ENCODE data around the gene BTBD17. TPM values are rescaled to one million over a fixed set of nuclear protein-coding genes. Genes with fewer than 3 reads are reported as not detected.

The BTBD17 gene
- total and polyA plus RNA-seq, 10 of the 15 experiments (the other 5 are each of a cell fraction or from before 2014, with no cell fraction given) = not detected

GRCh38 chr17:74368341-74369081 is 6.8 kb upstream of the BTBD17 start:
- no peak overlapping the region for H2AFZ ChIP-seq (ENCODE audit: control insufficient read depth, low read depth, low read length)
- BruUV-seq (replicated peaks) = no TSS peak
- in situ Hi-C loops (cut with MboI) (no loop called here), intact Hi-C loops (cut with micrococcal nuclease; ENCODE audit: unreplicated experiment) (loop anchor here (1.0 to 2.0 kb wide), 4 partner anchors 88 to 234 kb away; no protein-coding TSS in a partner anchor)
- H3K36me3 ChIP-seq (ENCODE audit: control insufficient read depth in 2 of 2, insufficient read depth in 2 of 2, low read length in 1 of 2) = no peaks in the 10 kb centered on the region
- POLR2A ChIA-PET = interaction anchor here (0.6 to 1.2 kb wide), 3 partner anchors 38 to 342 kb away, joined by 3 read pairs; no protein-coding TSS in a partner anchor
- H3K9me3 ChIP-seq (replicated peaks; ENCODE audit: control insufficient read depth, insufficient read depth, low read length) = no peaks in the 10 kb centered on the region
- CTCF ChIA-PET = interaction anchor here (0.5 to 6.9 kb wide), 54 partner anchors 9 to 370 kb away, joined by 3 to 114 read pairs (median 4); partner anchors contain the start of genes CD300A and CD300LB
- TF ChIP-seq USF2 (IDR thresholded peaks at IDR 0.05; ENCODE audit: borderline replicate concordance, low read depth, low read length) (no peak), RAD21 (IDR thresholded peaks at IDR 0.05; ENCODE audit: insufficient read depth, low read depth, low read length) (peak; percentile 73), CHD2 (IDR thresholded peaks at IDR 0.05; ENCODE audit: borderline replicate concordance, low read depth, low read length) (0 out of 2 replicates have a peak, but pooled peaks have one; percentile 44), EZH2 (IDR thresholded peaks at IDR 0.05; ENCODE audit: borderline replicate concordance, control insufficient read depth, low read depth, low read length) (no peak), IKZF2 (IDR thresholded peaks at IDR 0.05) (0 out of 4 replicates have a peak, but pooled peaks of 1 of the 2 experiments have one; percentile 12), SMC3 (IDR thresholded peaks at IDR 0.05; ENCODE audit: borderline replicate concordance, low read length) (peak; percentile 87), YY1 (IDR thresholded peaks at IDR 0.05; ENCODE audit: low read depth, low read length) (peak; percentile 69; the same call in 1 of the 2 replicates), IKZF1 (conservative IDR thresholded peaks at IDR 0.05) (peak; percentile 51; the same call in 1 of the 2 replicates), SMARCA5 (IDR thresholded peaks at IDR 0.05) (0 out of 2 replicates have a peak, but pooled peaks have one; percentile 13), ASH2L (IDR thresholded peaks at IDR 0.05; ENCODE audit: borderline replicate concordance, low read depth) (no peak)
- TF ChIP-seq, protein P1, sequence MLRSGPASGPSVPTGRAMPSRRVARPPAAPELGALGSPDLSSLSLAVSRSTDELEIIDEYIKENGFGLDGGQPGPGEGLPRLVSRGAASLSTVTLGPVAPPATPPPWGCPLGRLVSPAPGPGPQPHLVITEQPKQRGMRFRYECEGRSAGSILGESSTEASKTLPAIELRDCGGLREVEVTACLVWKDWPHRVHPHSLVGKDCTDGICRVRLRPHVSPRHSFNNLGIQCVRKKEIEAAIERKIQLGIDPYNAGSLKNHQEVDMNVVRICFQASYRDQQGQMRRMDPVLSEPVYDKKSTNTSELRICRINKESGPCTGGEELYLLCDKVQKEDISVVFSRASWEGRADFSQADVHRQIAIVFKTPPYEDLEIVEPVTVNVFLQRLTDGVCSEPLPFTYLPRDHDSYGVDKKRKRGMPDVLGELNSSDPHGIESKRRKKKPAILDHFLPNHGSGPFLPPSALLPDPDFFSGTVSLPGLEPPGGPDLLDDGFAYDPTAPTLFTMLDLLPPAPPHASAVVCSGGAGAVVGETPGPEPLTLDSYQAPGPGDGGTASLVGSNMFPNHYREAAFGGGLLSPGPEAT (IDR thresholded peaks at IDR 0.05; ENCODE audit: low read depth) = peak; percentile 33; the same call in 1 of the 2 replicates
- TF ChIP-seq, protein P2, sequence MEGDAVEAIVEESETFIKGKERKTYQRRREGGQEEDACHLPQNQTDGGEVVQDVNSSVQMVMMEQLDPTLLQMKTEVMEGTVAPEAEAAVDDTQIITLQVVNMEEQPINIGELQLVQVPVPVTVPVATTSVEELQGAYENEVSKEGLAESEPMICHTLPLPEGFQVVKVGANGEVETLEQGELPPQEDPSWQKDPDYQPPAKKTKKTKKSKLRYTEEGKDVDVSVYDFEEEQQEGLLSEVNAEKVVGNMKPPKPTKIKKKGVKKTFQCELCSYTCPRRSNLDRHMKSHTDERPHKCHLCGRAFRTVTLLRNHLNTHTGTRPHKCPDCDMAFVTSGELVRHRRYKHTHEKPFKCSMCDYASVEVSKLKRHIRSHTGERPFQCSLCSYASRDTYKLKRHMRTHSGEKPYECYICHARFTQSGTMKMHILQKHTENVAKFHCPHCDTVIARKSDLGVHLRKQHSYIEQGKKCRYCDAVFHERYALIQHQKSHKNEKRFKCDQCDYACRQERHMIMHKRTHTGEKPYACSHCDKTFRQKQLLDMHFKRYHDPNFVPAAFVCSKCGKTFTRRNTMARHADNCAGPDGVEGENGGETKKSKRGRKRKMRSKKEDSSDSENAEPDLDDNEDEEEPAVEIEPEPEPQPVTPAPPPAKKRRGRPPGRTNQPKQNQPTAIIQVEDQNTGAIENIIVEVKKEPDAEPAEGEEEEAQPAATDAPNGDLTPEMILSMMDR (IDR thresholded peaks at IDR 0.05 in 2 of 3, conservative IDR thresholded peaks at IDR 0.05 in 1 of 3; ENCODE audit: control insufficient read depth in 2 of 3, extremely low read depth in 1 of 3, insufficient read depth in 1 of 3, low read depth in 3 of 3, low read length in 3 of 3) = peak; percentile 93 to 97 (median 94)
- no peak overlapping the region for H3K27ac ChIP-seq (ENCODE audit: control insufficient read depth, insufficient read depth)
- H3K4me3 ChIP-seq = no peak overlapping the region
- DNase-seq (ENCODE audit: low read depth, low spot score) (no peak), ATAC-seq (peak; percentile 93), FAIRE-seq (no peak)
- H4K20me1 ChIP-seq (ENCODE audit: control insufficient read depth, insufficient read depth) = no peaks in the 10 kb centered on the region
- 0% methylated on average over 14 of the region's 14 CpGs for WGBS (ENCODE audit: insufficient coverage, insufficient replicate concordance, low lambda C conversion rate, missing lambda C conversion rate)
- no peak overlapping the region for H3K9ac ChIP-seq (ENCODE audit: control insufficient read depth, insufficient read depth, low read length)
- no peak overlapping the region for H3K4me2 ChIP-seq (ENCODE audit: control insufficient read depth, insufficient read depth)
- peaks cover 7% of the 10 kb centered on the region for H3K4me1 ChIP-seq (ENCODE audit: control insufficient read depth, insufficient read depth, low read length)
- SMC1A ChIA-PET (ENCODE audit: uncharacterized antibody, unreplicated experiment) = interaction anchor here (1.0 to 5.8 kb wide), 18 partner anchors 11 to 267 kb away, joined by 3 to 47 read pairs (median 4); partner anchors contain the start of gene CD300LB
- RAD21 ChIA-PET (ENCODE audit: unreplicated experiment) = interaction anchor here (0.5 to 6.1 kb wide), 22 partner anchors 9 to 281 kb away, joined by 3 to 83 read pairs (median 4); partner anchors contain the start of gene CD300LB
- no peaks in the 10 kb centered on the region for H3K79me2 ChIP-seq (ENCODE audit: control insufficient read depth, insufficient read depth, low read length)
- H3K27me3 ChIP-seq (replicated peaks in 1 of 2; ENCODE audit: control insufficient read depth in 2 of 2, insufficient read depth in 2 of 2, low read length in 1 of 2) = no peaks in the 10 kb centered on the region; a peak in 2 of 4 replicates

Measured in GM12878 (cell line).